Pons (tissue), 1 donor: ENCODE measurements around the gene PWWP2A.

Experiments used
- DNase-seq: peaks from one replicate; pipeline ENCODE4 v3.0.0-alpha.2; 2016; ENCODE audit warnings: low spot score

PWWP2A gene

DNA sequence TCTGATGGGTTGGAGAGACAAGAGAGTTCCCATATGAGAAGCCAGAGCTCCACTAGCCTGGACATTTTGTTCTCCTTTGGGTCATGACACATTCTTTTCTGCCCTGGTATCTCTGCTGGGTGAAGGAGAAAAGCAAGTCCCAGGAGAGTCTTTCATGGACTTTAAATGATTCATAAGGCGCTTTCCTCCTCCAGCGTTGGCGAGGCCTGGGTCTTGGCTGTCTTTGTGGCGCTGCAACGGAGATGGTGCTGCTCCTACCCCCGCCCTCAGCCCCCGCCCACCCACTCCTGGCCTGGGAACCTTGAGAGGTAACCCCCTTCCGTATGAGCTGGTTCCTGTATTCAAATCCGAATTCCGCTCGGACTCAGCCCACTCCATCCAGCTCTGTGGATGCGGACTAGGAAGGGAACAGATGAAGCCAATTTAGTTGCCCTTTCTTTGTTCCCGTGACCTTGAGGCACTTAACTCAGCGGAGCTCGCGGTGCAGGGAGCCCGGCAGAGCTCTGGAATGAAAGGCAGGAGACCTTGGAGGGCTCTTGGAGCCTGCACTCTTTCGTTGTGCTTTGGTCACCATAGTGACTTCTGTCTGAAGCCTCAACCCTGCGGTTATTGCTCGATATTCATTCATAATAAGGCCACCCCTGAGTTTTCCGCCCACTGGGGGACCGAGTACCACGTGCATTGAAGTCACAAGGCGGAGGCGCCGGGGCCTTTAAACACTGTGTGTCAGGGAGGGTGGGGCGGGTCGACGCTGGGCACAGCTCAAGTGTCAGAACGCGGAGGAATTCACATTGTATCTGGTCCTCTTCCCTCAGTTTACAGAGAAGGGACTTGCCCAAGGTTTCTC lies 14.0 kb upstream of the PWWP2A start:
- DNase-seq, result peak; percentile 25

GRCh38 chr5:160129841-160130240 lies 10.6 kb upstream of the PWWP2A start:
- no peak for DNase-seq

DNA sequence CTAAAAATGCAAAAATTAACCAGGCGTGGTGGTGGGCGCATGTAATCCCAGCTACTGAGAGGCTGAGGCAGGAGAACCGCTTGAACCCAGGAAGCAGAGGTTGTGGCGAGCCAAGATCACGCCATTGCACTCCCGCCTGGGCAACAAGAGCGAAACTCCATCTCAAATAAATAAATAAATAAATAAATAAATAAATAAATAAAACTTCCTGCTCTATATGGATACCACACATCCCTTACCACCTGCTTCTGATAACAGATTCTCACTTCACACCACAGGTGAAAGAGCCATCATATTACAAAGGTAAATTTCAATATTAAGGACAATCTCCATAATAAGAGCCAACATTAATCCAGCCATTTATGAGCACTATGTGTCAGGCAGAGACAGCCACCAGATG lies 9.4 kb upstream of the PWWP2A start:
- DNase-seq, result no peak

GRCh38 chr5:160119905-160120266 lies 636 bp upstream of the PWWP2A start:
- no peak for DNase-seq

DNA sequence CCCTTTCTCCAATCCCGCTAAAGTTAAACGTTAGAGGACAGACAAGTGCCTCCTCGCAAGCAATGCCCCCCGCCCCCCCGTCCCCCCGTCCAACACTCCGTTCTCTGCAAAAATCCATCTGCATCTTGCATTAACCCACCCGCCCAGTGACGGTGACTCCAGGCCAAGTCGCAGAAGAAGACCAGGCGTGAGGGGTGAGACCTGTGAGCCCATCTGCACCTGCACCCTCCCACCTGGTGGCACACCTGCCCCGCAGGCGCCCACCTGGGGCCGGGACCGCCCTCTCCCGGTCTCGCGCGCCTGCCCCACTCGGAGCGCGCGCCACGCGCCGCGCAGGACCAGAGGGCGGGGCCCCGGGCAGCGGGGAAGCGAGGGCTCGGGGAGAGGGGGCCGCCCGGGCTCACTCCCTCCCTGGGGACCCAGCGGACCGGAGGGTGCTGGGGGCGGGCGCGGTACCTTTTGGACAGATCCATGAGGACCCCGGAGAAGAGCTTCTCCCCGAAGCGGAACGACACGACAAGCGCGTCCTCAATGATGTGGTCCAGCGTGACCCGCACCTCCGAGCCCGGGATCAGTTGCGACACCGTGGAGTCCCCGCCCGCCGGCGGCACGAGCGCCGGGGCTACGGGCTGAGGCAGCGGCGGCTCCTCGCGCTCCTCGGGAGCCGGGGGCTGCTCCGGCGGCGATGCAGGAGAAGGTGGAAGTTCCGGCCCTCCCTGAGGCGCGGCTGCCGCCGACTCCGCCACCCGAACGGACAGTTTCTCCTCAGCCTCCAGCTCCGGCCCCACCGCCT lies 705 bp downstream of the PWWP2A start:
- peak; percentile 32 for DNase-seq

DNA sequence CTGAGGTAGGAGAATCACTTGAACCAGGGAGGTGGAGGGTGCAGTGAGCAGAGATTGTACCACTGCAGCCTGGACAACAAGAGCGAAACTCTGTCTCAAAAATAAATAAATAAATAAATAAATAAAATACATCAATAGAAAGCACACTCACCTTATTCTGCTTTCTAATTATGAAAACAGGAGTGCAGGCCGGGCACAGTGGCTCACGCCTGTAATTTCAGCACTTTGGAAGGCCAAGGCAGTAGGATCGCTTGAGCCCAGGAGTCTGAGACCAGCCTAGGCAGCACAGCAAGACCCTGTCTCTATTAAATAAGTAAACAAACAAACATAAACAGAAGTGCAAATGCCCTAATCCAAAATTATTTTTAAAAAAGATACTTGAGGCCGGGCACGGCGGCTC lies 2.3 kb downstream of the PWWP2A start:
- DNase-seq, result no peak

GRCh38 chr5:160108124-160108523 lies 11.1 kb downstream of the PWWP2A start:
- peak; percentile 55 for DNase-seq

DNA sequence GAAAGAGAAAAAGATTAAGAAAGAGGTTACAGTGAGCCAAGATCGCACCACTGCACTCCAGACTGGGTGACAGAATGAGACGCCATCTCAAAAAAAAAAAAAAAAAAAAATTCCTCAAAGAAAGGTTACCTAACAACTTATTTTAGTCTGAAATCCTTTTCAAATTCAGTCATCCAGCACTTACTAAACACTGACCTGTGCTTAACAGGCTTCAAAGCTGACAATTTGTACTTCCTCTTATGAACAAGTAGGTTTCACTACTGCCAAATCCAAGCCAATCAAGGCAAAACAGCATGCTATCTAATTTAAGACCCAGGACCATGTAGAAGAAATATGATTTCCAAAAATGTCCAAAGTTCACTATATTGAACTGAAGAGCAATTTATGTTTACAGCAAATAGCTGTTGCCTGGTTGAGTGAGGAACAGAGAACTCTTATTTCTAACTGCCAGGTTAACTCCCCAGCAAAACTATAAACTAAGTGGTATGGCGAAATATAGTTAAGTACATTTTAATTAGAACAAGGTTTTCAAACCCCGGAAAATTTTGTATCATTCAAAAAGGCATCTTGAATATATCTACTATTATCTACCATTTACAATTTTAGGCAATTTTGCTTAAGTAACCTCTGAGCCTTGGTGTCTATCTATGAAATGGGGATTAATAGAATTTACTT lies 13.4 kb downstream of the PWWP2A start:
- no peak for DNase-seq

- DNase-seq, result no peak
Observed at GRCh38 chr5:160097991-160098390, 21.3 kb downstream of the PWWP2A start.

GRCh38 chr5:160096178-160096577 lies 23.1 kb downstream of the PWWP2A start:
- DNase-seq, result no peak

GRCh38 chr5:160092960-160093707 lies 26.1 kb downstream of the PWWP2A start:
- no peak for DNase-seq

- no peak for DNase-seq
Observed at GRCh38 chr5:160092514-160092913, 26.7 kb downstream of the PWWP2A start.

GRCh38 chr5:160090059-160090458 lies 29.2 kb downstream of the PWWP2A start:
- DNase-seq, result no peak

GRCh38 chr5:160089531-160089930 lies 29.7 kb downstream of the PWWP2A start:
- DNase-seq, result no peak

GRCh38 chr5:160088805-160089204 lies 30.4 kb downstream of the PWWP2A start:
- DNase-seq, result no peak

DNA sequence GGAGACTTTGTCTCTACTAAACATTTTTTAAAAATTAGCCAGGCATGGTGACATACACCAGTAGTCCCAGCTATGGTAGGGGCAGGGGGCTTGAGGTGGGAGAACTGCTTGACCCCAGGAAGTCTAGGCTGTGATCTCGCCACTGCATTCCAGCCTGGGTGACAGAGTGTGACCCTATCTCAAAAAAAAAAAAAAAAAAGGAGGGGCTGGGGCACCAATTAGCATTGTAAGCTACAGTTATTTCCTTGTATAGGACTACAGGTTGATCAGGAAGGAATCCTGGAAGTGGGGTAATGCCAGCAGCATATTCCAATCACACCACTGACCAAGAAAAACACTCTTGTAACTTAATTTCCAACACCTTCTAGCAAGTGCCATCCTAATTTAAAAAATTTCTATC lies 32.1 kb downstream of the PWWP2A start:
- DNase-seq, result no peak

DNA sequence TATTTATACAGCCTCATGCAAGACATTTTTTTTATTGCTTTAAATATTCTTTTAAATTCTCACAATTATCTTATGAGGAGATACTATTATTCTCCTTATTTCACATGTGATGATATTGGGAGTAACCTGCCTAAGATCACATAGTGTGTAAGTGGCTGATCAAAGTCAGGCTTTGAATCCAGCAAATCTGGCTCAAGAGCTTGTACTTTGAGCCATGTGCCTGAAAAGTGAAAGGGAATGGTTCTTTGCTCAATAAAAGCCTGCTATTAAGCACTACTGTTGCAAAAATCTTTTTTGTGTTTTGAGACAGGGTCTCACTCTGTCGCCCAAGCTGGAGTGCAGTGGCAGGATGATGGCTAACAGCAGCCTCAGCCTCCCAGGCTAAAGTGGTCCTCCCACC lies 35.1 kb downstream of the PWWP2A start:
- DNase-seq, result no peak

GRCh38 chr5:160083501-160083900 lies 35.7 kb downstream of the PWWP2A start:
- DNase-seq, result no peak

DNA sequence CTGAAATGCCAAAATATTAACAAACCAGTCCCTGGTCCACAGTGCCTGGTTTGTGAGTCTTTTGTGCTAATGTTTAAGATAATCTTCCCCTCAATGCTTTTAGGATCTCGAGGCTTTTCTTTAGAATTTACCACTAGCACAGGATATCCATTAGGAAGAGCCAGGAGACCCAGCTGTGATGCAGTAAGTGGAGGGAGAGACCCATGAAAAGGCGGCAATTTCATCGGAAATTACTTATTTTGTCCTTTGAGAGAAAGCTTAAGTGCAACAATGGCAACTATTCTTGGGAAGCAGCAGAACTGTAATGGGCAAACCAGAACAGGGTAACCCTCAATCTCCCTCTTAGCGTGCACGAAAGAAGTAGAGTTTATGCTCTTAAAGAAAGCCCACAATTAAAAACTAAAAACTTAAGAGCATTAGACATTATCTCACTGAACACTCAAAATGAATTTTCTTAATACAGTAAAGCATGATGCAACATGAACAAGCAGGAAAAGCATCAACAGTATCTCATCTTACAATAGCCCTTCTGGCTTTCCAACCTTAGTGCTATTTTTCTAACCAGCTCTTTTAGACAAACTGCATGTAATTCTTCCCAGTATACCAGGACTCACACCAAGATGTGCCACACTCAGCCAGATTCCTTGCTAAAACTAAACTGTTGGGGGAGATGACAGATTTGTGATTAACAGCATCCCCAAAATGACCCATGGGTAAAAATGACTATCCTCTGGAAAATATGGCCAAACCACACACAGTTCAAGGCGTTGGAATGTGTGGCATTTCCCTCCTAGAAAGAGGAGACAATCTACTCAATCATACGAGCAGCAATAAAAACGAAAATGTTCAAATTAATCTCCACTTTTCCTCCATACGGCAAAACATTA lies 36.4 kb downstream of the PWWP2A start:
- no peak for DNase-seq

- no peak for DNase-seq
Observed at GRCh38 chr5:160081495-160081894, 37.8 kb downstream of the PWWP2A start.

DNA sequence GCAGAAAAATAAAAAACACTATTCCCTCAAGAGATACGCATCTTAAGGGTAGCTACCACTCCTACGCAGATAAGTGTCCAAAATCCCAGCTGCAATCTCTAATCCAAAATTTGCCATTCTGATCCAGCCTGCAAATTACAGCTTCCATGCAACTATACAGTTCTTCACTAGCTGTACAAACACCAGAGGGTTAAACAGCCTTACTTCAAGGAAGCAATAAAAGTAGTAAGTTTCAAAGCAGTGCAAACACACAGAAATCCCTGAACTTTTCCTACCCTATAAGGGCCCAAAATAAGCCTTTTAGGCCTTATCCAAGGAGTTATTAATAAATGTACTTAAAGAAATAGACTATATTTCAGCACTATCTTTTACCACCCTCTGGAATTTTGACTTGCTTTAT lies 39.5 kb downstream of the PWWP2A start:
- no peak for DNase-seq
